Fibroblast of lung (primary cell): ENCODE data around the gene NSUN3. TPM values are rescaled to one million over a fixed set of nuclear protein-coding genes. Genes with fewer than 3 reads are reported as not detected.
A peak's percentile ranks its signal among the peaks of the same experiment; 100 is the strongest.

Experiments
- DNase-seq, 2 donors: peaks; one replicate each; pipeline versions ENCODE4 v3.0.0 to v3.0.0-alpha.2; 2010; ENCODE audit warnings: low read depth in 2 of 2
- H2AFZ ChIP-seq: 2 replicates; pipeline ENCODE4 v1.5.1; 2012; ENCODE audit warnings: low read length, control low read depth, inconsistent platforms
- H3K27ac ChIP-seq: 2 replicates; pipeline ENCODE4 v1.5.1; 2011; ENCODE audit warnings: low read length, control low read depth; ENCODE audit not compliant: insufficient read depth
- H3K27me3 ChIP-seq: 2 replicates; pipeline ENCODE4 v1.5.1; 2011; ENCODE audit warnings: mild to moderate bottlenecking, low read length; ENCODE audit not compliant: control insufficient read depth, insufficient read depth
- H3K36me3 ChIP-seq: 2 replicates; pipeline ENCODE4 v1.5.1; 2011; ENCODE audit warnings: low read length; ENCODE audit not compliant: control insufficient read depth, insufficient read depth
- H3K4me1 ChIP-seq: 2 replicates; pipeline ENCODE4 v1.5.1; 2011; ENCODE audit warnings: low read length; ENCODE audit not compliant: control insufficient read depth, insufficient read depth; ENCODE audit errors: extremely low read depth
- H3K4me2 ChIP-seq: 2 replicates; pipeline ENCODE4 v1.5.1; 2011; ENCODE audit warnings: low read length, control low read depth; ENCODE audit not compliant: insufficient read depth; ENCODE audit errors: extremely low read depth
- H3K4me3 ChIP-seq, 4 experiments: fragments of 200-600 bp in 1 of 4; sonication (generic) in 1 of 4; replicated peaks in 1 of 4; 2 replicates each; pipeline ENCODE4 v1.5.1; 2011 to 2016; ENCODE audit warnings: low read length in 4 of 4, low read depth in 3 of 4, mild to moderate bottlenecking in 3 of 4, control low read depth in 2 of 4, inconsistent platforms in 1 of 4, mixed read lengths in 1 of 4; ENCODE audit not compliant: insufficient read depth in 1 of 4; ENCODE audit errors: control extremely low read depth in 1 of 4
- H3K79me2 ChIP-seq: 2 replicates; pipeline ENCODE4 v1.5.1; 2012; ENCODE audit warnings: mild to moderate bottlenecking, low read length, inconsistent platforms; ENCODE audit not compliant: control insufficient read depth, insufficient read depth
- H3K9ac ChIP-seq: 2 replicates; pipeline ENCODE4 v1.5.1; 2011; ENCODE audit warnings: mild to moderate bottlenecking, low read length, control low read depth; ENCODE audit not compliant: insufficient read depth
- H3K9me3 ChIP-seq: 2 replicates; pipeline ENCODE4 v1.5.1; 2012; ENCODE audit warnings: low read depth, low read length; ENCODE audit not compliant: control insufficient read depth, insufficient read depth
- H4K20me1 ChIP-seq: 2 replicates; pipeline ENCODE4 v1.5.1; 2011; ENCODE audit warnings: low read length; ENCODE audit not compliant: control insufficient read depth, insufficient read depth; ENCODE audit errors: extremely low read depth
- EZH2 ChIP-seq: IDR thresholded peaks from 2 replicates; pipeline ENCODE4 v1.5.1; 2012; ENCODE audit warnings: low read length, control low read depth, mild to moderate bottlenecking; ENCODE audit errors: missing control alignments
- polyA plus RNA-seq, 2 donors: library from polyadenylated mRNA; depleted of rRNA in 1 of 2; stranded (reverse) in 1 of 2; unstranded in 1 of 2; fragments of >200 nt; gene quantifications; 2 replicates each; pipeline ENCODE4 v1.2.1, GENCODE V29; 2011 to 2012; ENCODE audit warnings: missing spikeins in 1 of 2
- total RNA-seq: library from RNA; depleted of rRNA; stranded (reverse); fragments of >200 nt; gene quantifications from 2 replicates; pipeline ENCODE4 v1.2.1, GENCODE V29; 2014
- TF ChIP-seq, protein P1 (sequence below), 2 donors: IDR thresholded peaks in 1 of 2; conservative IDR thresholded peaks in 1 of 2; 1 replicate in 1 of 2; 2 replicates in 1 of 2; pipeline ENCODE4 v1.5.1; 2011 to 2012; ENCODE audit warnings: low read length in 2 of 2, control low read depth in 1 of 2, inconsistent platforms in 1 of 2, low read depth in 1 of 2, mild to moderate bottlenecking in 1 of 2

NSUN3 gene
- total and polyA plus RNA-seq, 2 donors (not counting 1 experiment from before 2014, with no cell fraction given) = 6.2 to 23.1 TPM

DNA sequence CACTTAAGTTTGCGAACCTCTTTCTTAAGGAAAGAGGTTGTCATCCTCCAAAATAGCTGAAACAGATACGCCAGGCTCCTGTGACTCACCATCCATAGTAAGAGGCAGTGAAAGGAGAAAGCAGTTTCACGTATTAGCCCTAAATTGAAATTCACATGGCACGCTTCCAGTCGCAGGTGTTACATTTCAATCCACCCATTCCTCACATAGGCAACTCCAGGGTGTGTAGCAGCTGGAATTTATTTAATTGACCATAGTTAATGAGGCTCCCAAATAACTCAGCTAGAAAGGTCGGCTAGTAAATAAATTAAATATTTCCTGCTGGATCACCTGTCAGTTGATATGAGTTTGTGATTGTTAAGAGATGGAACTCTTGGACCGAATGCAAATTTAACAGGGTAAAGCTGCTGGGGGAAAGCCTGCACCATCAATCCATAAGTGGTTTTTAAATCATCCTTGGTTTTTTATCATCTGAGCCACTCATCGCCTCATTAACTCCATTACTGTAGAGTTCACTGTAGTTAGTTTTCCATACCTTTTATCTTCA lies 19.6 kb downstream of the NSUN3 start:
- H3K9me3 ChIP-seq = no peaks in the 10 kb centered on the region
- TF ChIP-seq EZH2 = no peak
- TF ChIP-seq, protein P1, sequence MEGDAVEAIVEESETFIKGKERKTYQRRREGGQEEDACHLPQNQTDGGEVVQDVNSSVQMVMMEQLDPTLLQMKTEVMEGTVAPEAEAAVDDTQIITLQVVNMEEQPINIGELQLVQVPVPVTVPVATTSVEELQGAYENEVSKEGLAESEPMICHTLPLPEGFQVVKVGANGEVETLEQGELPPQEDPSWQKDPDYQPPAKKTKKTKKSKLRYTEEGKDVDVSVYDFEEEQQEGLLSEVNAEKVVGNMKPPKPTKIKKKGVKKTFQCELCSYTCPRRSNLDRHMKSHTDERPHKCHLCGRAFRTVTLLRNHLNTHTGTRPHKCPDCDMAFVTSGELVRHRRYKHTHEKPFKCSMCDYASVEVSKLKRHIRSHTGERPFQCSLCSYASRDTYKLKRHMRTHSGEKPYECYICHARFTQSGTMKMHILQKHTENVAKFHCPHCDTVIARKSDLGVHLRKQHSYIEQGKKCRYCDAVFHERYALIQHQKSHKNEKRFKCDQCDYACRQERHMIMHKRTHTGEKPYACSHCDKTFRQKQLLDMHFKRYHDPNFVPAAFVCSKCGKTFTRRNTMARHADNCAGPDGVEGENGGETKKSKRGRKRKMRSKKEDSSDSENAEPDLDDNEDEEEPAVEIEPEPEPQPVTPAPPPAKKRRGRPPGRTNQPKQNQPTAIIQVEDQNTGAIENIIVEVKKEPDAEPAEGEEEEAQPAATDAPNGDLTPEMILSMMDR (conservative IDR thresholded peaks at IDR 0.05 in 1 of 2, IDR thresholded peaks at IDR 0.05 in 1 of 2; ENCODE audit: low read depth in 1 of 2, low read length in 2 of 2) = no peak
- no peaks in the 10 kb centered on the region for H3K27me3 ChIP-seq
- H3K79me2 ChIP-seq = no peaks in the 10 kb centered on the region
- H4K20me1 ChIP-seq = no peaks in the 10 kb centered on the region
- H3K4me1 ChIP-seq = no peaks in the 10 kb centered on the region
- no peak overlapping the region for H3K4me3 ChIP-seq
- no peak overlapping the region for H3K4me2 ChIP-seq
- no peak overlapping the region for H3K9ac ChIP-seq
- no peak overlapping the region for H3K27ac ChIP-seq
- no peaks in the 10 kb centered on the region for H3K36me3 ChIP-seq
- DNase-seq = peak in 1 of 2 donors; percentile 33
- H2AFZ ChIP-seq = no peak overlapping the region

- Histone ChIP-seq H3K9ac (no peak overlapping the region), H3K27me3 (no peaks in the 10 kb centered on the region), H2AFZ (no peak overlapping the region), H3K9me3 (no peaks in the 10 kb centered on the region), H3K27ac (no peak overlapping the region), H3K36me3 (no peaks in the 10 kb centered on the region), H3K79me2 (no peaks in the 10 kb centered on the region), H3K4me2 (no peak overlapping the region), H3K4me1 (no peaks in the 10 kb centered on the region), H4K20me1 (no peaks in the 10 kb centered on the region), H3K4me3 (no peak overlapping the region)
- DNase-seq = no peak
- TF ChIP-seq, protein P1 (conservative IDR thresholded peaks at IDR 0.05 in 1 of 2, IDR thresholded peaks at IDR 0.05 in 1 of 2; ENCODE audit: low read depth in 1 of 2, low read length in 2 of 2) = no peak
Observed at GRCh38 chr3:94083261-94083660, 20.4 kb downstream of the NSUN3 start.

GRCh38 chr3:94089126-94089525 lies 26.3 kb downstream of the NSUN3 start:
- H3K79me2 ChIP-seq = no peaks in the 10 kb centered on the region
- H3K4me3 ChIP-seq = no peak overlapping the region
- no peaks in the 10 kb centered on the region for H3K9me3 ChIP-seq
- no peak for DNase-seq
- H3K4me1 ChIP-seq = no peaks in the 10 kb centered on the region
- no peak overlapping the region for H3K4me2 ChIP-seq
- no peak overlapping the region for H3K9ac ChIP-seq
- no peaks in the 10 kb centered on the region for H3K36me3 ChIP-seq
- no peak overlapping the region for H3K27ac ChIP-seq
- H4K20me1 ChIP-seq = no peaks in the 10 kb centered on the region
- H3K27me3 ChIP-seq = no peaks in the 10 kb centered on the region
- no peak overlapping the region for H2AFZ ChIP-seq
- TF ChIP-seq EZH2 = no peak
- TF ChIP-seq, protein P1 (conservative IDR thresholded peaks at IDR 0.05 in 1 of 2, IDR thresholded peaks at IDR 0.05 in 1 of 2; ENCODE audit: low read depth in 1 of 2, low read length in 2 of 2) = no peak
